ENCODE data around the gene HMGN1.

DNA sequence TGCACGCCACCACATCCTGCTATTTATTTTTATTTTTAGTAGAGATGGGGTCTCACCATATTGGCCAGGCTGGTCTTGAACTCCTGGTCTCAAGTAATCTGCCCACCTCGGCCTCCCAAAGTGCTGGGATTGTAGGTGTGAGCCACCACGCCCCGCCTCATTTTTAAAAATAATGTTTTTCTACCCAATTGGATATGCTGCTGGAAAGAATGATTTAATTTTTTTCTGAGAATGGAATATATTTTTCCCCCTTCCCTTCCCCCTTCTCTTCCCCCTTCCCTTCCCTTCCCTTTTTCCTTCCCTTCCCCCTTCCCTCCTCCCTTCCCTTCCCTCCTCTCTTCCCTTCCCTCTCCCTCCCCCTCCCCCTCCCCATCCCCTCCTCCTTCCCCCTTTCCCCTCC is 17.7 kb upstream of the HMGN1 start:
- TF ChIP-seq, protein P1, sequence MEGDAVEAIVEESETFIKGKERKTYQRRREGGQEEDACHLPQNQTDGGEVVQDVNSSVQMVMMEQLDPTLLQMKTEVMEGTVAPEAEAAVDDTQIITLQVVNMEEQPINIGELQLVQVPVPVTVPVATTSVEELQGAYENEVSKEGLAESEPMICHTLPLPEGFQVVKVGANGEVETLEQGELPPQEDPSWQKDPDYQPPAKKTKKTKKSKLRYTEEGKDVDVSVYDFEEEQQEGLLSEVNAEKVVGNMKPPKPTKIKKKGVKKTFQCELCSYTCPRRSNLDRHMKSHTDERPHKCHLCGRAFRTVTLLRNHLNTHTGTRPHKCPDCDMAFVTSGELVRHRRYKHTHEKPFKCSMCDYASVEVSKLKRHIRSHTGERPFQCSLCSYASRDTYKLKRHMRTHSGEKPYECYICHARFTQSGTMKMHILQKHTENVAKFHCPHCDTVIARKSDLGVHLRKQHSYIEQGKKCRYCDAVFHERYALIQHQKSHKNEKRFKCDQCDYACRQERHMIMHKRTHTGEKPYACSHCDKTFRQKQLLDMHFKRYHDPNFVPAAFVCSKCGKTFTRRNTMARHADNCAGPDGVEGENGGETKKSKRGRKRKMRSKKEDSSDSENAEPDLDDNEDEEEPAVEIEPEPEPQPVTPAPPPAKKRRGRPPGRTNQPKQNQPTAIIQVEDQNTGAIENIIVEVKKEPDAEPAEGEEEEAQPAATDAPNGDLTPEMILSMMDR (IDR thresholded peaks at IDR 0.05), result no peak
- TF ChIP-seq POLR2A (IDR thresholded peaks at IDR 0.05), result no peak

All from Peyer's patch (tissue), 4 donors.